Sigmoid colon (tissue), 7 donors: ENCODE measurements around the gene UBE2B. TPM values are rescaled to one million over a fixed set of nuclear protein-coding genes. Genes with fewer than 3 reads are reported as not detected.

Experiments used
- DNase-seq: peaks from one replicate; pipeline ENCODE4 v3.0.0-alpha.2; 2019
- H3K27ac ChIP-seq, 4 donors: fragments of 200-600 bp; sonication (generic); one replicate each; pipeline ENCODE4 v1.5.1; 2016 to 2019; ENCODE audit warnings: mild to moderate bottlenecking in 1 of 4
- H3K27me3 ChIP-seq, 3 donors: fragments of 200-600 bp; sonication (generic); one replicate each; pipeline ENCODE4 v1.5.1; 2019; ENCODE audit warnings: mild to moderate bottlenecking in 1 of 3
- H3K36me3 ChIP-seq, 4 donors: fragments of 200-600 bp; sonication (generic); one replicate each; pipeline ENCODE4 v1.5.1; 2016 to 2019
- H3K4me1 ChIP-seq, 4 donors: fragments of 200-600 bp; sonication (generic); one replicate each; pipeline ENCODE4 v1.5.1; 2017 to 2019
- H3K4me3 ChIP-seq, 4 donors: fragments of 200-600 bp; sonication (generic); one replicate each; pipeline ENCODE4 v1.5.1; 2017 to 2019; ENCODE audit warnings: mild to moderate bottlenecking in 2 of 4, moderate library complexity in 1 of 4
- H3K9me3 ChIP-seq, 4 donors: fragments of 200-600 bp in 3 of 4; sonication (generic) in 3 of 4; one replicate each; pipeline versions ENCODE4 v1.5.1 to v1.6.1; 2013 to 2019
- CTCF ChIP-seq, 4 experiments: fragments of 450-650 bp in 3 of 4; fragments of 200-600 bp in 1 of 4; IDR thresholded peaks; one replicate each; pipeline ENCODE4 v1.5.1; 2016 to 2019; ENCODE audit warnings: antibody characterized with exemption in 4 of 4, mild to moderate bottlenecking in 3 of 4, moderate library complexity in 2 of 4
- EP300 ChIP-seq, 4 donors: sonication (generic); formaldehyde crosslinking; IDR thresholded peaks; one replicate each; pipeline ENCODE4 v1.6.1; 2017; ENCODE audit warnings: antibody characterized with exemption in 4 of 4
- POLR2A ChIP-seq, 2 donors: fragments of 450-650 bp; IDR thresholded peaks; one replicate each; pipeline ENCODE4 v1.6.1; 2016; ENCODE audit warnings: antibody characterized with exemption in 2 of 2, mild to moderate bottlenecking in 2 of 2, moderate library complexity in 2 of 2
- POLR2AphosphoS5 ChIP-seq, 4 donors: sonication (generic); formaldehyde crosslinking; IDR thresholded peaks; one replicate each; pipeline ENCODE4 v1.6.1; 2017; ENCODE audit warnings: antibody characterized with exemption in 4 of 4
- WGBS, 2 donors: extraction: QIAGEN DNeasy Blood & Tissue Kit; methylation state at CpG; one replicate each; pipeline ENCODE4 v1.1.7; 2013; 5-methylcytosine and 5-hydroxymethylcytosine counted together
- intact Hi-C: fragments of 100-400 bp; cut with DNase I; formaldehyde crosslinking; loops from one replicate; pipeline ENCODE4 v1.15.1; 2023
- polyA plus RNA-seq, 3 donors: library from polyadenylated mRNA; stranded (reverse); fragments of 200-250 nt; gene quantifications; one replicate each; pipeline ENCODE4 v1.2.3, GENCODE V29; 2013
- total RNA-seq, 4 donors: library from RNA; depleted of rRNA; stranded (reverse); fragments of >200 nt; gene quantifications; one replicate each; pipeline ENCODE4 v1.1.0, GENCODE V29; 2016
- donor health status: healthy with polysubstance abuse.
- donor health status: Bipolar disorder and iron deficiency.
- donor health status: healthy.

The UBE2B gene
- total and polyA plus RNA-seq, 7 donors = 66.8 to 158 (median 98.1) TPM

- 62 to 80% methylated on average over 6 of the region's 6 CpGs for WGBS, 2 donors
- DNase-seq = no peak
- Histone ChIP-seq H3K4me1 (peaks cover 0 to 27% (median 25%) of the 10 kb centered on the region in 4 donors), H3K36me3 (peaks cover 0 to 22% (median 6%) of the 10 kb centered on the region in 4 donors), H3K4me3 (no peak overlapping the region), H3K27ac (no peak overlapping the region), H3K27me3 (no peaks in the 10 kb centered on the region), H3K9me3 (no peaks in the 10 kb centered on the region)
- TF ChIP-seq EP300 (IDR thresholded peaks at IDR 0.05) (no peak), POLR2A (IDR thresholded peaks at IDR 0.05) (no peak), CTCF (IDR thresholded peaks at IDR 0.05) (no peak), POLR2AphosphoS5 (IDR thresholded peaks at IDR 0.05) (no peak)
- intact Hi-C loops = no loop called here
These were observed 38.0 kb downstream of the UBE2B start for GRCh38 chr5:134409321-134409720.

- TF ChIP-seq CTCF (IDR thresholded peaks at IDR 0.05) (no peak), POLR2AphosphoS5 (IDR thresholded peaks at IDR 0.05) (no peak), POLR2A (IDR thresholded peaks at IDR 0.05) (no peak), EP300 (IDR thresholded peaks at IDR 0.05) (no peak)
- Histone ChIP-seq H3K27me3 (no peaks in the 10 kb centered on the region), H3K4me3 (peak overlapping the region; percentile 63 to 88 (median 79)), H3K4me1 (peaks cover 0 to 27% (median 25%) of the 10 kb centered on the region in 4 donors), H3K36me3 (peaks cover 0 to 16% (median 4%) of the 10 kb centered on the region in 4 donors), H3K27ac (no peak overlapping the region), H3K9me3 (no peaks in the 10 kb centered on the region)
- 62 to 74% methylated on average over 4 of the region's 4 CpGs for WGBS, 2 donors
- intact Hi-C loops = loop anchor here (1.0 to 5.0 kb wide), 2 partner anchors 39 to 116 kb away; partner anchors contain the start of gene UBE2B
- DNase-seq = no peak
These were observed 39.5 kb downstream of the UBE2B start for GRCh38 chr5:134410822-134411221.

GRCh38 chr5:134411228-134411545 is 39.8 kb downstream of the UBE2B start:
- WGBS, 2 donors = 3 to 8% methylated on average over 9 of the region's 9 CpGs

GRCh38 chr5:134411546-134412266 is 40.3 kb downstream of the UBE2B start, which contains the start of gene CDKN2AIPNL:
Gene CDKN2AIPNL, minus strand, starts transcription at chr5:134411881. Its CDS starts 27 bp downstream, at chr5:134411854.
- Histone ChIP-seq H3K36me3 (peaks cover 0 to 7% (median 1%) of the 10 kb centered on the region in 4 donors), H3K4me3 (peak within 1 kb of the TSS; percentile 63 to 88 (median 79)), H3K9me3 (no peaks in the 10 kb centered on the region), H3K27me3 (no peaks in the 10 kb centered on the region), H3K27ac (peak within 1 kb of the TSS; percentile 80 to 87 (median 84)), H3K4me1 (peaks cover 0 to 27% (median 25%) of the 10 kb centered on the region in 4 donors)
- DNase-seq = peak; percentile 95
- WGBS, 2 donors = 0% methylated on average over 61 of the region's 61 CpGs
- TF ChIP-seq CTCF (IDR thresholded peaks at IDR 0.05) (peak; percentile 56 to 81 (median 74)), POLR2AphosphoS5 (IDR thresholded peaks at IDR 0.05) (peak; percentile 64 to 89 (median 86)), EP300 (IDR thresholded peaks at IDR 0.05) (no peak), POLR2A (IDR thresholded peaks at IDR 0.05) (peak; percentile 22 to 46)
- intact Hi-C loops = loop anchor here (1.0 to 5.0 kb wide), 4 partner anchors 39 to 167 kb away; partner anchors contain the start of gene UBE2B

More at GRCh38 chr5:134411228-134411545, 39.8 kb downstream of the UBE2B start:
- TF ChIP-seq EP300 (IDR thresholded peaks at IDR 0.05) (no peak), POLR2AphosphoS5 (IDR thresholded peaks at IDR 0.05) (no peak), POLR2A (IDR thresholded peaks at IDR 0.05) (no peak), CTCF (IDR thresholded peaks at IDR 0.05) (no peak)
- no peak for DNase-seq
- H3K4me1 ChIP-seq = peaks cover 0 to 27% (median 25%) of the 10 kb centered on the region in 4 donors
- peaks cover 0 to 13% (median 4%) of the 10 kb centered on the region in 4 donors for H3K36me3 ChIP-seq
- intact Hi-C loops = loop anchor here (1.0 to 5.0 kb wide), 2 partner anchors 39 to 116 kb away; partner anchors contain the start of gene UBE2B
- H3K9me3 ChIP-seq = no peaks in the 10 kb centered on the region
- peak overlapping the region; percentile 80 to 87 (median 84) for H3K27ac ChIP-seq
- peak overlapping the region; percentile 63 to 88 (median 79) for H3K4me3 ChIP-seq
- H3K27me3 ChIP-seq = no peaks in the 10 kb centered on the region
